Body of pancreas (tissue), 4 donors: ENCODE results near the gene RUFY2.

ENCODE experiments used
- POLR2A ChIP-seq, 3 donors: fragments of 450-650 bp; IDR thresholded peaks; one replicate each; pipeline ENCODE4 v1.6.1; 2016; ENCODE audit warnings: antibody characterized with exemption in 3 of 3, mild to moderate bottlenecking in 2 of 3
- TF ChIP-seq, protein P1 (sequence below), 7 experiments: fragments of 450-650 bp in 4 of 7; fragments of 200-600 bp in 3 of 7; sonication (generic) in 3 of 7; IDR thresholded peaks; one replicate each; pipeline ENCODE4 v1.5.1; 2016 to 2019; ENCODE audit warnings: antibody characterized with exemption in 7 of 7

DNA sequence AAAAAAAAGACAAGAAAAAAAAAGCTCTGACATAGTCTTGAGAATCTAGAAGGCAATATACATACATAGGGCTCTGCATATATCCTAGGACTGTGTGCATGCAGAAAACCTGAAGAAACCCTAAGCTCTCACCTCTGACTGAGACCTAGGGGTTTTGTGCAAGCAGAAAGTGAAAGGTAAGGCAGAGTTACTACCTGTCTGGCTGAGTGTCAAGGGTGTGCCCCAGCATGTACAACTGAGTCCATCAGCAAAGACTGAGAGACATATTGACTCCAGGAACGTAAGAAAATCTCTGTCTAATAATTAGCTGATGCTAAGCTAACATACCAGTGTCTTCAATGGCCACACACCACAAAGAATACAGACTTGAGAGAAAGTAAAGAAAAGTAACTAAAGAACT lies 91.5 kb downstream of the RUFY2 start:
- TF ChIP-seq, protein P1, sequence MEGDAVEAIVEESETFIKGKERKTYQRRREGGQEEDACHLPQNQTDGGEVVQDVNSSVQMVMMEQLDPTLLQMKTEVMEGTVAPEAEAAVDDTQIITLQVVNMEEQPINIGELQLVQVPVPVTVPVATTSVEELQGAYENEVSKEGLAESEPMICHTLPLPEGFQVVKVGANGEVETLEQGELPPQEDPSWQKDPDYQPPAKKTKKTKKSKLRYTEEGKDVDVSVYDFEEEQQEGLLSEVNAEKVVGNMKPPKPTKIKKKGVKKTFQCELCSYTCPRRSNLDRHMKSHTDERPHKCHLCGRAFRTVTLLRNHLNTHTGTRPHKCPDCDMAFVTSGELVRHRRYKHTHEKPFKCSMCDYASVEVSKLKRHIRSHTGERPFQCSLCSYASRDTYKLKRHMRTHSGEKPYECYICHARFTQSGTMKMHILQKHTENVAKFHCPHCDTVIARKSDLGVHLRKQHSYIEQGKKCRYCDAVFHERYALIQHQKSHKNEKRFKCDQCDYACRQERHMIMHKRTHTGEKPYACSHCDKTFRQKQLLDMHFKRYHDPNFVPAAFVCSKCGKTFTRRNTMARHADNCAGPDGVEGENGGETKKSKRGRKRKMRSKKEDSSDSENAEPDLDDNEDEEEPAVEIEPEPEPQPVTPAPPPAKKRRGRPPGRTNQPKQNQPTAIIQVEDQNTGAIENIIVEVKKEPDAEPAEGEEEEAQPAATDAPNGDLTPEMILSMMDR (IDR thresholded peaks at IDR 0.05), result no peak
- TF ChIP-seq POLR2A (IDR thresholded peaks at IDR 0.05), result no peak
